Measurements from ENCODE around the gene CCDC73. TPM values are rescaled to one million over a fixed set of nuclear protein-coding genes. Genes with fewer than 3 reads are reported as not detected.
A peak's percentile ranks its signal among the peaks of the same experiment; 100 is the strongest.

Gene CCDC73
- total and polyA plus RNA-seq, 7 donors = 0.01 TPM; not detected in 6

DNA sequence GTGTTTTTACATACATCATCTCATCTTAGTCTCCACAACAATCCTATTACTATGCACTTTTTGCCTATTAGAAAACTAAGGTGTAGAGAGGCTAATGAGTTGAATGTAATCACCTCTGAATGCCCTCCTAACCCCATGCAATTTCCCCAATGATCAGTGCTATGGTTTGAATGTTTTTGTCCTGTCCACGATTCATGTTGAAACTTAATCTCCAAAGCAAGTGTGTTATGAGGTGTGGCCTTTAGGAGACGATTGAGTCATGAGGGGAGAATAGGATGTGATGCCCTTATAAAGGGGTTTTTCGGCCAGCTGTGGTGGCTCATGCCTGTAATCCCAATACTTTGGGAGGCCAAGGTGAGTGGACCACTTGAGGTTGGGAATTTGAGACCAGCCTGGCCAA is 2.0 kb upstream of the CCDC73 start:
- DNase-seq (no peak), ATAC-seq (no peak)
- Histone ChIP-seq H3K36me3 (ENCODE audit: insufficient read depth in 1 of 2, low read depth in 1 of 2) (no peaks in the 10 kb centered on the region), H3K4me1 (no peaks in the 10 kb centered on the region), H3K27me3 (ENCODE audit: insufficient read depth in 3 of 3, low read length in 2 of 3) (peaks cover 0 to 5% (median 2%) of the 10 kb centered on the region in 3 donors), H3K4me3 (no peak overlapping the region), H3K27ac (no peak overlapping the region), H3K9me3 (no peaks in the 10 kb centered on the region)
- TF ChIP-seq, protein P1, sequence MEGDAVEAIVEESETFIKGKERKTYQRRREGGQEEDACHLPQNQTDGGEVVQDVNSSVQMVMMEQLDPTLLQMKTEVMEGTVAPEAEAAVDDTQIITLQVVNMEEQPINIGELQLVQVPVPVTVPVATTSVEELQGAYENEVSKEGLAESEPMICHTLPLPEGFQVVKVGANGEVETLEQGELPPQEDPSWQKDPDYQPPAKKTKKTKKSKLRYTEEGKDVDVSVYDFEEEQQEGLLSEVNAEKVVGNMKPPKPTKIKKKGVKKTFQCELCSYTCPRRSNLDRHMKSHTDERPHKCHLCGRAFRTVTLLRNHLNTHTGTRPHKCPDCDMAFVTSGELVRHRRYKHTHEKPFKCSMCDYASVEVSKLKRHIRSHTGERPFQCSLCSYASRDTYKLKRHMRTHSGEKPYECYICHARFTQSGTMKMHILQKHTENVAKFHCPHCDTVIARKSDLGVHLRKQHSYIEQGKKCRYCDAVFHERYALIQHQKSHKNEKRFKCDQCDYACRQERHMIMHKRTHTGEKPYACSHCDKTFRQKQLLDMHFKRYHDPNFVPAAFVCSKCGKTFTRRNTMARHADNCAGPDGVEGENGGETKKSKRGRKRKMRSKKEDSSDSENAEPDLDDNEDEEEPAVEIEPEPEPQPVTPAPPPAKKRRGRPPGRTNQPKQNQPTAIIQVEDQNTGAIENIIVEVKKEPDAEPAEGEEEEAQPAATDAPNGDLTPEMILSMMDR (IDR thresholded peaks at IDR 0.05) = no peak
- WGBS, 3 donors = 40 to 58% (median 47%) methylated on average over 3 of the region's 3 CpGs
- intact Hi-C loops (cut with DNase I) = loop anchor here (10.0 kb wide), 2 partner anchors 472 to 482 kb away; no protein-coding TSS in a partner anchor

DNA sequence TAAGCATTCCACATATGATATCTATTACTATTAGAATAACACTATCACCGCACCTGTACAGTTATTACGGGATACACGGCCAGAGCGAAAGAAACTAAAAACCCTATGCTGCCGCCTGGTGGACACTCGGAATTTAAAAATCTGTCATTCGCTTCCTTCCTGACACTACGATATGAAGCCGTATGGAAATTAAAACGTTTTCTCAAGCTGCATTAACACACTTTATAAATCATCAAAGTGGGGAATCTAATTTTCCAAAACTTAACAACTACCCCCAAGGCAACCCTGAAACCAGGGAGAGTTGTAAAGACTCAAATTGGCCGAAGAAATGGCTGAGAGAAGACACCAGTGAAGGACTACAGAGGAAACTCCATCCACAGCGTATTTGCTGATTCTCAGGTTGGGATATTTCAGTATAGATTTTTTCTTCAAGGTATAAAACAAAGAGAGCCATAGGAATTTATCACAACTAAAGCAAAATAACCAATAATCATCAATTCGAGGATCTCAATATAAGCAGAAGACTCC is 1.4 kb downstream of the CCDC73 start:
- peaks cover 0 to 8% (median 0%) of the 10 kb centered on the region in 3 donors for H3K27me3 ChIP-seq (ENCODE audit: insufficient read depth in 3 of 3, low read length in 2 of 3)
- intact Hi-C loops (cut with DNase I) = loop anchor here (10.0 kb wide), 2 partner anchors 468 to 478 kb away; no protein-coding TSS in a partner anchor
- H3K36me3 ChIP-seq (ENCODE audit: insufficient read depth in 1 of 2, low read depth in 1 of 2) = no peaks in the 10 kb centered on the region
- ATAC-seq (peak in 2 of 4 donors; percentile 64 to 75), DNase-seq (peak in 1 of 2 donors; percentile 35)
- WGBS, 3 donors = 17 to 19% (median 18%) methylated on average over 13 of the region's 13 CpGs
- H3K27ac ChIP-seq = no peak overlapping the region
- peak overlapping the region; percentile 47 for H3K4me3 ChIP-seq
- H3K9me3 ChIP-seq = no peaks in the 10 kb centered on the region
- TF ChIP-seq, protein P1 (IDR thresholded peaks at IDR 0.05) = peak; percentile 64
- no peaks in the 10 kb centered on the region for H3K4me1 ChIP-seq

DNA sequence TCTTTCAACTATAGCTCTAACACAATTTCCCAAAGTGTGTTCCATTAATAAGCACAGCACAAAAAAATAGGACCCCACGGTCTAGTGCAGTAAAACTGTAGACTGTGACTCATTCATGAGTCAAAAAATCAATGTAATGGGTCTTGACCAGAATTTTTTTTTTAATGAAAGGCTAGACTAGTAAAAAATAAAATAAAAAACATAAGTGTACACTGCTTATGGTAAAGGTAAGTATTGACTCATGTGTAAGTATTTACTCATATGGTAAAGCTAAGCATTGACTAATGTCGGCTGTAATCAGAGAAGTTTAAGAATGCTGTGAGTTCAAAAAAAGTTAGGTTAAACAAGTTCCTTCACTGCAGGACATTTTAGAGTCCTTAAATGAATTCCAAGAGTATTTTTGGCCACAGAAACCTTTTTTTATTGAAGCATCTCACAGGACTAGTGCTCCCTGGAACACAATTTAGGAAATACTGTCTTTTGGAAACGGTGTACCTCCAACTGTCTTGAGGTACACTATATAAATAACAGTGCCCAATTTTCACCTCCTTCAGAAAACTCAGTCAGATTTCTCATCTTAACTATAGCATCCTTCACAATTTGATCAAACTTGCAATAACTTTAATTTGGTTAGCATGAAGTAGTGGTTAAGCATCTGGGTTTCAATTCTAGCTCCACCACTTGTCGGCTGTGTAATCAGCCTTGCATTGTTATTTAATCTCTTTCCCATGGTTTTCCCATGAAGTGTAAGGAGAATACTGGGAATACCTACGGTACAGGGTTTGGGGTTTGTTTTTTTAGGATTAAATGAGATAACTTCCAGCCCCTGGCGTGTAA is 2.1 kb downstream of the CCDC73 start:
- TF ChIP-seq, protein P1 (IDR thresholded peaks at IDR 0.05) = no peak
- H3K9me3 ChIP-seq = no peaks in the 10 kb centered on the region
- WGBS, 3 donors = 28 to 33% (median 28%) methylated on average over 6 of the region's 6 CpGs
- H3K36me3 ChIP-seq (ENCODE audit: insufficient read depth in 1 of 2, low read depth in 1 of 2) = no peaks in the 10 kb centered on the region
- no peaks in the 10 kb centered on the region for H3K4me1 ChIP-seq
- intact Hi-C loops (cut with DNase I) = loop anchor here (10.0 kb wide), 2 partner anchors 468 to 478 kb away; no protein-coding TSS in a partner anchor
- DNase-seq (no peak), ATAC-seq (peak in 1 of 4 donors; percentile 8)
- peaks cover 0 to 10% (median 0%) of the 10 kb centered on the region in 3 donors for H3K27me3 ChIP-seq (ENCODE audit: insufficient read depth in 3 of 3, low read length in 2 of 3)
- peak overlapping the region; percentile 47 for H3K4me3 ChIP-seq
- no peak overlapping the region for H3K27ac ChIP-seq

DNA sequence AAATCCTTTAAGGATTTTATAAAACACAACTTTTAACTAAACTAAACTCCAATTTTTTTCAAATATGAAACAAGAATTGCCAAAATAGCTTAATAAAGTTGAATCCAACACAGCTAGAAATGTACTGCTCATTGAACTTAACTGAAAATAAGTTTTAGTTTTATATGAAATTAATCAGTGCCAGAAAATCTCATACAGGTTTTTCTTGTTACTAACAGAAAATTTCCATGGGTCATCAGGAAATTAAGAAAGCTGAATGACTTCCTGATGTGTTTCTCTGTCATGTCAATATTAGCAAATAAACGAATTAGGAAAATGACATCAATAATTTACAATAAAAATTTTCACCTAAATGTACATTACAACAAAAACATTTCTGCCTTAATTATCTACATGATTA is 3.5 kb downstream of the CCDC73 start:
- DNase-seq (no peak), ATAC-seq (no peak)
- intact Hi-C loops (cut with DNase I) = loop anchor here (10.0 kb wide), 2 partner anchors 466 to 476 kb away; no protein-coding TSS in a partner anchor
- Histone ChIP-seq H3K27me3 (ENCODE audit: insufficient read depth in 3 of 3, low read length in 2 of 3) (peaks cover 0 to 10% (median 0%) of the 10 kb centered on the region in 3 donors), H3K4me3 (no peak overlapping the region), H3K4me1 (no peaks in the 10 kb centered on the region), H3K9me3 (no peaks in the 10 kb centered on the region), H3K27ac (no peak overlapping the region), H3K36me3 (ENCODE audit: insufficient read depth in 1 of 2, low read depth in 1 of 2) (no peaks in the 10 kb centered on the region)
- TF ChIP-seq, protein P1 (IDR thresholded peaks at IDR 0.05) = no peak
- WGBS, 3 donors = 53 to 63% (median 53%) methylated on average over 1 of the region's 1 CpG

Data from psoas muscle (tissue), 8 donors.